Trophoblast cell (in vitro differentiated cells and primary cell): ENCODE results near the gene FBXW5.
A peak's percentile ranks its signal among the peaks of the same experiment; 100 is the strongest.

Source experiments
- DNase-seq, 2 donors: peaks; one replicate each; pipeline ENCODE4 v3.0.0-alpha.2; 2016
- H2AFZ ChIP-seq: 2 replicates; pipeline ENCODE4 v1.6.1; 2013; ENCODE audit warnings: low read length, moderate library complexity, mild to moderate bottlenecking; ENCODE audit not compliant: insufficient read depth, poor library complexity
- H2AK5ac ChIP-seq: 2 replicates; pipeline ENCODE4 v1.6.1; 2013; ENCODE audit warnings: mild to moderate bottlenecking, low read length
- H2BK120ac ChIP-seq: 2 replicates; pipeline ENCODE4 v1.6.1; 2013; ENCODE audit warnings: low read length, mild to moderate bottlenecking, moderate library complexity; ENCODE audit not compliant: insufficient read depth, poor library complexity
- H2BK12ac ChIP-seq: 2 replicates; pipeline ENCODE4 v1.6.1; 2013; ENCODE audit warnings: mild to moderate bottlenecking, low read length, moderate library complexity
- H2BK5ac ChIP-seq: 2 replicates; pipeline ENCODE4 v1.6.1; 2013; ENCODE audit warnings: low read length, low read depth, moderate library complexity, mild to moderate bottlenecking; ENCODE audit not compliant: poor library complexity
- H3K14ac ChIP-seq: 2 replicates; pipeline ENCODE4 v1.6.1; 2013; ENCODE audit warnings: mild to moderate bottlenecking, low read length
- H3K18ac ChIP-seq: 2 replicates; pipeline ENCODE4 v1.6.1; 2013; ENCODE audit warnings: mild to moderate bottlenecking, low read length
- H3K23ac ChIP-seq: 2 replicates; pipeline ENCODE4 v1.6.1; 2013; ENCODE audit warnings: low read length
- H3K27ac ChIP-seq: 2 replicates; pipeline ENCODE4 v1.5.1; 2013; ENCODE audit warnings: low read depth, mild to moderate bottlenecking, inconsistent platforms, low read length, moderate library complexity
- H3K27me3 ChIP-seq: 2 replicates; pipeline ENCODE4 v1.6.1; 2013; ENCODE audit warnings: inconsistent platforms, mild to moderate bottlenecking, low read length, moderate library complexity; ENCODE audit not compliant: insufficient read depth
- H3K36me3 ChIP-seq, 2 experiments: 1 replicate in 1 of 2; 2 replicates in 1 of 2; pipeline ENCODE4 v1.6.1; 2013; ENCODE audit warnings: low read length in 2 of 2, mild to moderate bottlenecking in 2 of 2, moderate library complexity in 1 of 2; ENCODE audit not compliant: insufficient read depth in 2 of 2, control insufficient read depth in 1 of 2
- H3K4ac ChIP-seq: 2 replicates; pipeline ENCODE4 v1.6.1; 2013; ENCODE audit warnings: low read depth, mild to moderate bottlenecking, low read length, moderate library complexity
- H3K4me1 ChIP-seq, 2 experiments: 1 replicate in 1 of 2; 2 replicates in 1 of 2; pipeline ENCODE4 v1.6.1; 2013; ENCODE audit warnings: low read length in 2 of 2, mild to moderate bottlenecking in 2 of 2, moderate library complexity in 1 of 2; ENCODE audit not compliant: insufficient read depth in 2 of 2, control insufficient read depth in 1 of 2
- H3K4me2 ChIP-seq: 2 replicates; pipeline ENCODE4 v1.6.1; 2013; ENCODE audit warnings: inconsistent platforms, mild to moderate bottlenecking, low read length, moderate library complexity
- H3K4me3 ChIP-seq: 2 replicates; pipeline ENCODE4 v1.5.1; 2013; ENCODE audit warnings: mild to moderate bottlenecking, low read depth, low read length, inconsistent platforms
- H3K79me1 ChIP-seq: one replicate; pipeline ENCODE4 v1.6.1; 2013; ENCODE audit warnings: low read length
- H3K79me2 ChIP-seq: 2 replicates; pipeline ENCODE4 v1.6.1; 2013; ENCODE audit warnings: low read length, mild to moderate bottlenecking; ENCODE audit not compliant: control insufficient read depth, insufficient read depth, poor library complexity
- H3K9ac ChIP-seq: 2 replicates; pipeline ENCODE4 v1.6.1; 2013; ENCODE audit warnings: mild to moderate bottlenecking, low read length
- H3K9me3 ChIP-seq: 2 replicates; pipeline ENCODE4 v1.6.1; 2013; ENCODE audit warnings: low read depth, mild to moderate bottlenecking, control low read depth, inconsistent platforms, low read length; ENCODE audit not compliant: insufficient read depth
- H4K12ac ChIP-seq: 2 replicates; pipeline ENCODE4 v1.6.1; 2013; ENCODE audit warnings: low read depth, mild to moderate bottlenecking, low read length, moderate library complexity
- H4K8ac ChIP-seq: 2 replicates; pipeline ENCODE4 v1.6.1; 2013; ENCODE audit warnings: low read depth, mild to moderate bottlenecking, low read length, moderate library complexity
- H4K91ac ChIP-seq: one replicate; pipeline ENCODE4 v1.6.1; 2013; ENCODE audit warnings: low read depth, mild to moderate bottlenecking, low read length, moderate library complexity
- WGBS: extraction: QIAGEN DNeasy Blood & Tissue Kit; methylation state at CpG from one replicate; pipeline ENCODE4 v1.1.7; 2013; ENCODE audit warnings: missing lambda C conversion rate; ENCODE audit not compliant: insufficient read length, insufficient coverage; ENCODE audit errors: extremely low coverage; 5-methylcytosine and 5-hydroxymethylcytosine counted together

The FBXW5 gene

GRCh38 chr9:136940526-136941230 lies 3.9 kb downstream of the FBXW5 start:
- H3K79me2 ChIP-seq: peaks cover 13% of the 10 kb centered on the region
- no peak overlapping the region for H3K9ac ChIP-seq
- H3K18ac ChIP-seq: no peak overlapping the region
- H3K14ac ChIP-seq: no peak overlapping the region
- peaks cover 11% of the 10 kb centered on the region for H3K79me1 ChIP-seq
- no peak overlapping the region for H4K12ac ChIP-seq
- no peaks in the 10 kb centered on the region for H3K27me3 ChIP-seq
- H3K27ac ChIP-seq: no peak overlapping the region
- H3K36me3 ChIP-seq: peaks cover 49 to 51% of the 10 kb centered on the region in 2 experiments
- H4K91ac ChIP-seq: no peak overlapping the region
- H2BK5ac ChIP-seq: no peak overlapping the region
- no peak overlapping the region for H2AK5ac ChIP-seq
- H2BK120ac ChIP-seq: no peak overlapping the region
- WGBS: no CpG with 5 or more reads among the region's 42 CpGs
- peaks cover 4% of the 10 kb centered on the region for H3K9me3 ChIP-seq
- H2AFZ ChIP-seq: no peak overlapping the region
- H4K8ac ChIP-seq: no peak overlapping the region
- H2BK12ac ChIP-seq: no peak overlapping the region
- H3K4me2 ChIP-seq: no peak overlapping the region
- peak overlapping the region; percentile 39 for H3K4me3 ChIP-seq
- peaks cover 8 to 14% of the 10 kb centered on the region in 2 experiments for H3K4me1 ChIP-seq
- H3K4ac ChIP-seq: no peak overlapping the region
- no peak overlapping the region for H3K23ac ChIP-seq
- DNase-seq: no peak

- Histone ChIP-seq H3K4ac (no peak overlapping the region), H3K36me3 (peaks cover 49 to 51% of the 10 kb centered on the region in 2 experiments), H3K4me3 (no peak overlapping the region), H2BK120ac (no peak overlapping the region), H3K9me3 (peaks cover 4% of the 10 kb centered on the region), H2AK5ac (no peak overlapping the region), H3K14ac (no peak overlapping the region), H3K23ac (no peak overlapping the region), H2BK5ac (no peak overlapping the region), H2AFZ (no peak overlapping the region), H3K4me1 (peaks cover 8 to 13% of the 10 kb centered on the region in 2 experiments), H3K27me3 (no peaks in the 10 kb centered on the region), H4K8ac (no peak overlapping the region), H3K9ac (no peak overlapping the region), H4K12ac (no peak overlapping the region), H4K91ac (no peak overlapping the region), H3K79me2 (peaks cover 13% of the 10 kb centered on the region), H3K79me1 (peaks cover 11% of the 10 kb centered on the region), H2BK12ac (no peak overlapping the region), H3K4me2 (no peak overlapping the region), H3K18ac (no peak overlapping the region), H3K27ac (no peak overlapping the region)
- WGBS: no CpG with 5 or more reads among the region's 16 CpGs
- no peak for DNase-seq
These were observed 4.5 kb downstream of the FBXW5 start for GRCh38 chr9:136939996-136940525.

- Histone ChIP-seq H3K4ac (no peak overlapping the region), H4K8ac (no peak overlapping the region), H2BK5ac (no peak overlapping the region), H3K79me2 (peaks cover 13% of the 10 kb centered on the region), H3K18ac (no peak overlapping the region), H3K4me2 (no peak overlapping the region), H3K14ac (no peak overlapping the region), H2BK120ac (no peak overlapping the region), H3K9me3 (peaks cover 4% of the 10 kb centered on the region), H3K27ac (no peak overlapping the region), H2AK5ac (no peak overlapping the region), H3K36me3 (peaks cover 49 to 51% of the 10 kb centered on the region in 2 experiments), H3K27me3 (no peaks in the 10 kb centered on the region), H4K12ac (no peak overlapping the region), H3K79me1 (peaks cover 11% of the 10 kb centered on the region), H3K9ac (no peak overlapping the region), H3K4me1 (peaks cover 8 to 10% of the 10 kb centered on the region in 2 experiments), H3K4me3 (no peak overlapping the region), H2AFZ (no peak overlapping the region), H2BK12ac (no peak overlapping the region), H3K23ac (no peak overlapping the region), H4K91ac (no peak overlapping the region)
- WGBS: no CpG with 5 or more reads among the region's 28 CpGs
- no peak for DNase-seq
These were observed 5.0 kb downstream of the FBXW5 start for GRCh38 chr9:136939431-136939995.

- DNase-seq: no peak
- Histone ChIP-seq H3K36me3 (peaks cover 45 to 46% of the 10 kb centered on the region in 2 experiments), H2BK12ac (no peak overlapping the region), H3K9ac (no peak overlapping the region), H3K4me3 (no peak overlapping the region), H2BK5ac (no peak overlapping the region), H2AK5ac (no peak overlapping the region), H3K79me1 (no peaks in the 10 kb centered on the region), H3K4me1 (peaks cover 0 to 3% of the 10 kb centered on the region in 2 experiments), H3K9me3 (peaks cover 1% of the 10 kb centered on the region), H4K91ac (no peak overlapping the region), H3K4me2 (no peak overlapping the region), H2AFZ (no peak overlapping the region), H4K12ac (no peak overlapping the region), H4K8ac (no peak overlapping the region), H3K27me3 (no peaks in the 10 kb centered on the region), H3K18ac (no peak overlapping the region), H3K23ac (no peak overlapping the region), H3K14ac (no peak overlapping the region), H3K27ac (no peak overlapping the region), H3K79me2 (no peaks in the 10 kb centered on the region), H3K4ac (no peak overlapping the region), H2BK120ac (no peak overlapping the region)
- WGBS: no CpG with 5 or more reads among the region's 15 CpGs
These were observed 7.1 kb downstream of the FBXW5 start for GRCh38 chr9:136937186-136938001.
